Ishikawa (cell line): ENCODE data around the gene LRIF1.

ENCODE experiments used
- CEBPB ChIP-seq: IDR thresholded peaks from 2 replicates; pipeline ENCODE4 v1.6.1; 2012
- CREB1 ChIP-seq: IDR thresholded peaks from 2 replicates; pipeline ENCODE4 v1.6.1; 2012; ENCODE audit warnings: low read depth
- EGR1 ChIP-seq: IDR thresholded peaks from 2 replicates; pipeline ENCODE4 v1.6.1; 2012
- EP300 ChIP-seq: IDR thresholded peaks from 2 replicates; pipeline ENCODE4 v1.6.1; 2012; ENCODE audit warnings: borderline replicate concordance
- FOXM1 ChIP-seq: IDR thresholded peaks from 2 replicates; pipeline ENCODE4 v1.6.1; 2012; ENCODE audit warnings: low read depth, borderline replicate concordance
- MAX ChIP-seq: IDR thresholded peaks from 2 replicates; pipeline ENCODE4 v1.6.1; 2012
- NFIC ChIP-seq: IDR thresholded peaks from 2 replicates; pipeline ENCODE4 v1.6.1; 2012
- RAD21 ChIP-seq: IDR thresholded peaks from 2 replicates; pipeline ENCODE4 v1.6.1; 2012; ENCODE audit warnings: low read depth
- TAF1 ChIP-seq: IDR thresholded peaks from 2 replicates; pipeline ENCODE4 v1.6.1; 2012; ENCODE audit warnings: low read depth, mild to moderate bottlenecking
- TCF12 ChIP-seq: IDR thresholded peaks from 2 replicates; pipeline ENCODE4 v1.6.1; 2012; ENCODE audit warnings: low read depth
- TEAD4 ChIP-seq: IDR thresholded peaks from 2 replicates; pipeline ENCODE4 v1.6.1; 2012
- USF1 ChIP-seq: IDR thresholded peaks from 2 replicates; pipeline ENCODE4 v1.6.1; 2012
- YY1 ChIP-seq: IDR thresholded peaks from 2 replicates; pipeline ENCODE4 v1.6.1; 2012; ENCODE audit warnings: low read depth
- ZBTB7A ChIP-seq: IDR thresholded peaks from 2 replicates; pipeline ENCODE4 v1.6.1; 2012; ENCODE audit warnings: low read depth
- TF ChIP-seq, protein P1 (sequence below): IDR thresholded peaks from 2 replicates; pipeline ENCODE4 v1.6.1; 2012; ENCODE audit warnings: low read depth, mild to moderate bottlenecking

LRIF1 gene

GRCh38 chr1:110957798-110958197, 5.9 kb downstream of the LRIF1 start:
- TF ChIP-seq FOXM1, result no peak
- TF ChIP-seq TEAD4, result no peak
- TF ChIP-seq USF1, result no peak
- no peak for TF ChIP-seq RAD21
- no peak for TF ChIP-seq TAF1
- no peak for TF ChIP-seq CREB1
- TF ChIP-seq MAX, result no peak
- TF ChIP-seq YY1, result no peak
- TF ChIP-seq TCF12, result no peak
- no peak for TF ChIP-seq EGR1
- TF ChIP-seq EP300, result no peak
- TF ChIP-seq, protein P1, sequence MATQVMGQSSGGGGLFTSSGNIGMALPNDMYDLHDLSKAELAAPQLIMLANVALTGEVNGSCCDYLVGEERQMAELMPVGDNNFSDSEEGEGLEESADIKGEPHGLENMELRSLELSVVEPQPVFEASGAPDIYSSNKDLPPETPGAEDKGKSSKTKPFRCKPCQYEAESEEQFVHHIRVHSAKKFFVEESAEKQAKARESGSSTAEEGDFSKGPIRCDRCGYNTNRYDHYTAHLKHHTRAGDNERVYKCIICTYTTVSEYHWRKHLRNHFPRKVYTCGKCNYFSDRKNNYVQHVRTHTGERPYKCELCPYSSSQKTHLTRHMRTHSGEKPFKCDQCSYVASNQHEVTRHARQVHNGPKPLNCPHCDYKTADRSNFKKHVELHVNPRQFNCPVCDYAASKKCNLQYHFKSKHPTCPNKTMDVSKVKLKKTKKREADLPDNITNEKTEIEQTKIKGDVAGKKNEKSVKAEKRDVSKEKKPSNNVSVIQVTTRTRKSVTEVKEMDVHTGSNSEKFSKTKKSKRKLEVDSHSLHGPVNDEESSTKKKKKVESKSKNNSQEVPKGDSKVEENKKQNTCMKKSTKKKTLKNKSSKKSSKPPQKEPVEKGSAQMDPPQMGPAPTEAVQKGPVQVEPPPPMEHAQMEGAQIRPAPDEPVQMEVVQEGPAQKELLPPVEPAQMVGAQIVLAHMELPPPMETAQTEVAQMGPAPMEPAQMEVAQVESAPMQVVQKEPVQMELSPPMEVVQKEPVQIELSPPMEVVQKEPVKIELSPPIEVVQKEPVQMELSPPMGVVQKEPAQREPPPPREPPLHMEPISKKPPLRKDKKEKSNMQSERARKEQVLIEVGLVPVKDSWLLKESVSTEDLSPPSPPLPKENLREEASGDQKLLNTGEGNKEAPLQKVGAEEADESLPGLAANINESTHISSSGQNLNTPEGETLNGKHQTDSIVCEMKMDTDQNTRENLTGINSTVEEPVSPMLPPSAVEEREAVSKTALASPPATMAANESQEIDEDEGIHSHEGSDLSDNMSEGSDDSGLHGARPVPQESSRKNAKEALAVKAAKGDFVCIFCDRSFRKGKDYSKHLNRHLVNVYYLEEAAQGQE, result no peak
- no peak for TF ChIP-seq ZBTB7A
- no peak for TF ChIP-seq NFIC
- no peak for TF ChIP-seq CEBPB

- TF ChIP-seq EGR1 (no peak), RAD21 (no peak), ZBTB7A (no peak), CREB1 (no peak), USF1 (no peak), TCF12 (no peak), TEAD4 (no peak), MAX (no peak), YY1 (no peak), EP300 (no peak), CEBPB (no peak), FOXM1 (no peak), NFIC (no peak)
- TF ChIP-seq, protein P1, result no peak
These were observed 7.1 kb downstream of the LRIF1 start for GRCh38 chr1:110956586-110956985.

GRCh38 chr1:110953031-110953430, 10.7 kb downstream of the LRIF1 start:
- TF ChIP-seq EP300 (no peak), CEBPB (no peak), TCF12 (no peak), MAX (no peak), CREB1 (no peak), TAF1 (no peak), EGR1 (no peak), TEAD4 (no peak), RAD21 (no peak), USF1 (no peak), ZBTB7A (no peak), YY1 (no peak)
- TF ChIP-seq, protein P1, result no peak

GRCh38 chr1:110952031-110952430, 11.7 kb downstream of the LRIF1 start:
- TF ChIP-seq EGR1 (no peak), ZBTB7A (no peak), CEBPB (no peak)
- TF ChIP-seq, protein P1, result no peak
